ENCODE data around the gene XRCC5.

DNA sequence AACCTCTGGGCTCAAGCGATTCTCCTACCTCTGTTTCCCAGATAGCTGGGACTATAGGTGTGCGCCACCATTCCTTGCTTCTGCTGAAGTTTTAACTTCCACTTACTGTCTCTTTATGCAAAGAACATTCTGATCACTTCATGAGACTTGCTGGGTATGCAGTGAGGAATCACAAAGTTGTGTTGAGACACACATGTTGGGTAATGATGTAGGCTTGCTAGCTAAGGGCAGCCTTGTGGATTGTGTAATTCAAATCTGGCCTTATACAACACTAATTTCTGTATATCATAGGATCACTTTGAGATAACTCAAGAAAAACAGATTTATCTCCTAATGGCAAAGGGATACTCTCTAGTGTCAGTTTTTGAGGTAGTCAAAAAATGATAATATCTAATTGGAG is 24.2 kb downstream of the XRCC5 start:
- TF ChIP-seq ZNF274 (IDR thresholded peaks at IDR 0.05; ENCODE audit: low read depth, low read length) (no peak), YY1 (IDR thresholded peaks at IDR 0.05; ENCODE audit: insufficient read depth, insufficient read length) (no peak), SUZ12 (IDR thresholded peaks at IDR 0.05; ENCODE audit: extremely low read depth, insufficient read depth, insufficient read length) (no peak)
